ENCODE data around the gene OLFM1. TPM values are rescaled to one million over a fixed set of nuclear protein-coding genes. Genes with fewer than 3 reads are reported as not detected.

Gene OLFM1
- total and polyA plus RNA-seq, 4 donors = 7.6 to 24.8 (median 15.8) TPM

DNA sequence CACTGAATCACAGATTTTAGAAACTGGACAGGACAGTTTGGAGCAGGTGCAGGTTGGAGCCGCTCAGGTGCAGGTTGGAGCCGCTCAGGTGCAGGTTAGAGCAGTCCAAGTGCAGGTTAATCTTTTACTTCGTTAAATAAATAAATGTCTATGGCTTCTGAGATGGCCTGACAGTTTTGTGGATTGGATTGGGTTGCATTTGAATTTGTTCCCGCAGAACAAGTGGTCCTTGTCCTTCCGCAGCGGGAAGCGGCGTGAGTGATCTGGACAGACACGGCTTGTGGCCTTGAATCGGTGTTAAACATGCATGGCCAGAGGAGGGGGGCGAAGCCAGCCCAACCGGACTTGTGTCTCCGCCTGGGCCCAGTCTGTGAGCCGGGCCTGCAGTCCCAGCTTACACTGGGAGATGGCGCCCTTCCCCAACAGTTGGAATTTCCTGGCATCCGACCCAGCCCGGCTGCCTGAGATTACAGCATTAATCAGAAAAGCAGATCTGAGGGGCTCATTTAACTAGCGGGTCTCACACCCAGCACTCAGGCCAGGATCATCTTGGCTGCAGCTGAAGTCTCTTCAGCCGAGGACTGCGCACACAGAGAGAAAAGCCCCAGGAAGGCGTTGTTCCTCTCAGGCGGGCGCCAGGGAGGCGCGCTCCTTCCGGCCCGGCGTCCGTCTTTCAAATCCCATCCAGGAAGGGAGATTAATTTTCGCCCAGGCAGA lies 1.5 kb upstream of the OLFM1 start:
- Histone ChIP-seq H3K9me3 (ENCODE audit: control insufficient read depth in 4 of 4, insufficient read depth in 3 of 4, low read length in 3 of 4) (no peaks in the 10 kb centered on the region), H3K36me3 (ENCODE audit: control insufficient read depth in 4 of 4, insufficient read depth in 4 of 4, low read length in 4 of 4) (no peaks in the 10 kb centered on the region), H3K27me3 (ENCODE audit: control insufficient read depth in 3 of 3, insufficient read depth in 3 of 3, low read length in 2 of 3) (peaks cover 5 to 29% (median 14%) of the 10 kb centered on the region in 3 donors), H3K4me3 (no peak overlapping the region), H3K9ac (ENCODE audit: insufficient read depth in 1 of 2, low read length in 2 of 2) (no peak overlapping the region), H3K4me1 (ENCODE audit: control insufficient read depth in 5 of 5, insufficient read depth in 5 of 5, low read length in 5 of 5) (peaks cover 0 to 27% (median 5%) of the 10 kb centered on the region in 5 donors), H3K27ac (ENCODE audit: low read depth in 1 of 2, low read length in 1 of 2) (no peak overlapping the region)
- WGBS, 2 donors = 11 to 14% methylated on average over 30 of the region's 30 CpGs
- TF ChIP-seq, protein P1, sequence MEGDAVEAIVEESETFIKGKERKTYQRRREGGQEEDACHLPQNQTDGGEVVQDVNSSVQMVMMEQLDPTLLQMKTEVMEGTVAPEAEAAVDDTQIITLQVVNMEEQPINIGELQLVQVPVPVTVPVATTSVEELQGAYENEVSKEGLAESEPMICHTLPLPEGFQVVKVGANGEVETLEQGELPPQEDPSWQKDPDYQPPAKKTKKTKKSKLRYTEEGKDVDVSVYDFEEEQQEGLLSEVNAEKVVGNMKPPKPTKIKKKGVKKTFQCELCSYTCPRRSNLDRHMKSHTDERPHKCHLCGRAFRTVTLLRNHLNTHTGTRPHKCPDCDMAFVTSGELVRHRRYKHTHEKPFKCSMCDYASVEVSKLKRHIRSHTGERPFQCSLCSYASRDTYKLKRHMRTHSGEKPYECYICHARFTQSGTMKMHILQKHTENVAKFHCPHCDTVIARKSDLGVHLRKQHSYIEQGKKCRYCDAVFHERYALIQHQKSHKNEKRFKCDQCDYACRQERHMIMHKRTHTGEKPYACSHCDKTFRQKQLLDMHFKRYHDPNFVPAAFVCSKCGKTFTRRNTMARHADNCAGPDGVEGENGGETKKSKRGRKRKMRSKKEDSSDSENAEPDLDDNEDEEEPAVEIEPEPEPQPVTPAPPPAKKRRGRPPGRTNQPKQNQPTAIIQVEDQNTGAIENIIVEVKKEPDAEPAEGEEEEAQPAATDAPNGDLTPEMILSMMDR (IDR thresholded peaks at IDR 0.05; ENCODE audit: control extremely low read depth, extremely low read depth) = peak; percentile 63
- DNase-seq = peak; percentile 85 to 89 (median 85)
- peak; percentile 83 for ATAC-seq (ENCODE audit: insufficient read depth, low FRiP score)

DNA sequence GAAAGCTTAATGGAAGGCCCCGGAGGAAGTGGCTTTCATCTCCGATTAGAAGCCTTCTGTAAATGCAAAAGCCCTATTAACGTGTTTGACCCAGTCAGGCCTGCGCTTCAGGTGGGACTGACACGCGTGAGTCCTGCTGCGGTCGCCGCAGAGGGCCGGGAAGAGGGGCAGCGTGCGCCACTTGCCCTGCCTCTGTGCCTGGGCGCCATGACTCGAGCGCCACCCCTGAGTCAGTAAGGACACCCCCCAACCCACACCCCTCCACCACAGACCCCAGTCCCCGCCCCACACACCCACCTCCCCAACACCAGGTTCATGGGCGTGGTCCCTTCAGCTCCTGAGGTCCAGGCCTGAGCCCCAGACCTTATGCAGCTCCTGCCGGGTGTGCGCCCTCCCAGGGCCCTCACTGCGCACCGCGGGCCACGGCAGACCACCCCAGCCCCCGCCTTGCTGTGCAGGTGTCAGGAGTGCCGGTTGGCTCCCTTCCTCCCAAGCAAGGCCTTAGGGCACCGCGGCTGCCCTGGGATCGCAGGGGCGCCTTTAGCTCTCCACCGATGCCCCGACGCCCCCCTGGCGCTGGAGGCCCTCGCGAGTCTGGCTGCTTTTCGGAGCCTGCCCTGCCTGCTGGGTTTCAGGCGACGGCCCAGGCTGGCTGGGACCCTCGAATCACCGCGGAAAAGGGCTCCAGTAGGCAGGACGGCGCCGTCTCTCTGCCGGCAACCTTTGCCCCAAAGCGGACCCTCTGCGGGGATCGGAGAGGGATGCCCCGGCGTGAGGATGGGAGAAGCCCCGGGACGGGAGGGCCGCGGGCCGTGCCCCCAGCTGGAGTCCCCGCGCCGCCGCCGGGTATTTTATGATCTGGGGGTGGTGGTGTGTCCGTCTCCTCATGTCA lies 625 bp upstream of the OLFM1 start:
- TF ChIP-seq, protein P1 (IDR thresholded peaks at IDR 0.05; ENCODE audit: control extremely low read depth, extremely low read depth) = no peak
- H3K27me3 ChIP-seq (ENCODE audit: control insufficient read depth in 3 of 3, insufficient read depth in 3 of 3, low read length in 2 of 3) = peaks cover 5 to 35% (median 19%) of the 10 kb centered on the region in 3 donors
- no peaks in the 10 kb centered on the region for H3K9me3 ChIP-seq (ENCODE audit: control insufficient read depth in 4 of 4, insufficient read depth in 3 of 4, low read length in 3 of 4)
- peaks cover 0 to 6% (median 0%) of the 10 kb centered on the region in 4 donors for H3K36me3 ChIP-seq (ENCODE audit: control insufficient read depth in 4 of 4, insufficient read depth in 4 of 4, low read length in 4 of 4)
- H3K9ac ChIP-seq (ENCODE audit: insufficient read depth in 1 of 2, low read length in 2 of 2) = no peak overlapping the region
- H3K27ac ChIP-seq (ENCODE audit: low read depth in 1 of 2, low read length in 1 of 2) = no peak overlapping the region
- peaks cover 0 to 27% (median 5%) of the 10 kb centered on the region in 5 donors for H3K4me1 ChIP-seq (ENCODE audit: control insufficient read depth in 5 of 5, insufficient read depth in 5 of 5, low read length in 5 of 5)
- DNase-seq (no peak), ATAC-seq (ENCODE audit: insufficient read depth, low FRiP score) (no peak)
- WGBS, 2 donors = 13% methylated on average over 58 to 61 of the region's 61 CpGs
- H3K4me3 ChIP-seq = no peak overlapping the region

DNA sequence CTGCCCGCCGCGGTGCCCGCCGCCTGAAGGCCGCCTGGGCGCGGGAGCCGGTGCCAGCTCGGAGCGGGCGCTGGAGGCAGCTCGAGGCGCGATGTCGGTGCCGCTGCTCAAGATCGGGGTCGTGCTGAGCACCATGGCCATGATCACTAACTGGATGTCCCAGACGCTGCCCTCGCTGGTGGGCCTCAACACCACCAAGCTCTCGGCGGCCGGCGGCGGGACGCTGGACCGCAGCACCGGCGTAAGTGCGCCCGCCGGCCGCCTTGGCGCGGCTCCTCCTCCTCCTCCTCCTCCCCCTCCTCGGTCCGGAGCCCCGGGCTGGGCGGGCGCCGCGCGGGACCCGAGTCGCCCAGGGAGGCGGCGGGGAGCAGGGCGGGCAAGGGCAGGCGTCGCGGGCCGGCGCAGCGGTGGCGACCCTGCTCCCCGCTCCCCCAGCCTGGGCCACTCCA lies 455 bp downstream of the OLFM1 start:
- no peak for ATAC-seq (ENCODE audit: insufficient read depth, low FRiP score)
- H3K36me3 ChIP-seq (ENCODE audit: control insufficient read depth in 4 of 4, insufficient read depth in 4 of 4, low read length in 4 of 4) = peaks cover 0 to 6% (median 0%) of the 10 kb centered on the region in 4 donors
- no peak overlapping the region for H3K4me3 ChIP-seq
- WGBS, 2 donors = 2 to 3% methylated on average over 33 to 57 of the region's 57 CpGs
- TF ChIP-seq, protein P1 (IDR thresholded peaks at IDR 0.05; ENCODE audit: control extremely low read depth, extremely low read depth) = no peak
- peaks cover 5 to 36% (median 19%) of the 10 kb centered on the region in 3 donors for H3K27me3 ChIP-seq (ENCODE audit: control insufficient read depth in 3 of 3, insufficient read depth in 3 of 3, low read length in 2 of 3)
- no peak overlapping the region for H3K27ac ChIP-seq (ENCODE audit: low read depth in 1 of 2, low read length in 1 of 2)
- peaks cover 0 to 28% (median 5%) of the 10 kb centered on the region in 5 donors for H3K4me1 ChIP-seq (ENCODE audit: control insufficient read depth in 5 of 5, insufficient read depth in 5 of 5, low read length in 5 of 5)
- H3K9ac ChIP-seq (ENCODE audit: insufficient read depth in 1 of 2, low read length in 2 of 2) = no peak overlapping the region
- DNase-seq = no peak
- no peaks in the 10 kb centered on the region for H3K9me3 ChIP-seq (ENCODE audit: control insufficient read depth in 4 of 4, insufficient read depth in 3 of 4, low read length in 3 of 4)
